Astrocyte of the hippocampus (primary cell): Measurements from ENCODE around the gene SUPT20H.

ENCODE experiments used
- DNase-seq: peaks from one replicate; pipeline ENCODE4 v3.0.0; 2011; ENCODE audit warnings: low read depth, low spot score

Gene SUPT20H

GRCh38 chr13:37058910-37059847, at the start of gene SUPT20H:
TSS of gene SUPT20H (minus strand) at chr13:37059688. CDS start at chr13:37051490, 8,198 bp downstream.
- peak; percentile 98 for DNase-seq

GRCh38 chr13:37109051-37109678, 49.7 kb upstream of the SUPT20H start:
- peak; percentile 72 for DNase-seq

DNA sequence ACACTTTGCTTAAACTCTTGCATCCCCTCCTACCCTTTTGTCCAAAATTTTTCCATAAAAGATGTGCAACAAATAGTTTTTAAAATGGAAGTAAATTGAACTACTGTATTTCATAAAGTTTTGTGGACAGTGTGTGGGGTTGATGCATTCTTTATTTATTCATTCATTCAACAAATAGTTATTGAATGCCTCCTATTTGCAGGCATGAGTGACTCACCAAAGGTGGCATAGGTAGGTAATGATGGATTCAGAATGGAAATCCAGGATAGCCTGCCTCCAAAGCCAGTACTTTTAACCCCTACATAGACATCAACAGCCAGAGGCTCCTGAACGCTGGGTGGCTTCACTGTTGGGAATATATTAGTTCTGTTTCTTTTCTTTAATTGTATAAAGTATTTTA, 48.4 kb upstream of the SUPT20H start:
- DNase-seq: no peak

DNA sequence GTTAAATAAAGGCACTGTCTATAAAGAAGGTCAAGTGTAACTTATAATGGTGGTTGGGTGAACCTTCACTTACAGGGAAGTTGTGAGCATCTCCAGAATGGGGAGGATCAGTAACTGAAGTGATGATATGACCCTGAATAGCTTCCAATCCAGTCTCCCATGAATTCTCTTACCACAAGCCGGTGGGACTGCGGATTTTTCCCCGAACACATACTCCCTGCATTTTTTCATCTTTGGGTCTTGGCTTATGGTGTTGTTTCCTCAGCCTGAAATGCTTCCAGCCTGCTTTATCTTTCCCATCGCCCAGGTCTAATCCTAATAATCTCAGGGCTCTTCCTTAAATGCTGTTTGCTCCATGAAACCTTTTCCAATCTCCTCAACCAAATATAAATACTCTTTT, 48.0 kb upstream of the SUPT20H start:
- no peak for DNase-seq

GRCh38 chr13:37106642-37107041, 47.2 kb upstream of the SUPT20H start:
- DNase-seq: no peak

DNA sequence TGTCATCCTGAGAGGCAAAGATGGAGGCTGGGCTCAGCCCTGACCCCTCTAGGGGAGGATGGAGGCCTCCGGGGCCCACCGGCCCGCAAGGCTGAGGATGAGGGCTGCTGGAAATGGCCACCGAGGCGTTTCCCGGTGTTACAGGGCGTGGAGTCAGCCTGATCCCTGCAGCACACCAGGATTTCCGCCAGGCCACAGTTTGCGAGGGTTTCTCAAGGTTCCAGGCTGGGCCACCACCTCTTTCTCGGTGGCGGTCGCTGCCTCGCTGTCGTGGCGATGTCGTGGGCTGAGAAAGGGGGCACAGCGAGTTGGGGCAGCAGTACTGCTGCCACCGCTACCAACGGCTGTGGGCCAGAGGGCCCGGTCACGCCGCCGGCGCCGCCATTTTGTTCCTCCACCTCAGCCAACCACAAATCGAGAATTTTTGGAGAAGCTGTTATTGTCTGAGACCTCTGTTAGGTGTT, 45.8 kb upstream of the SUPT20H start, which contains the start of gene CSNK1A1L:
CSNK1A1L (minus strand) TSS at position 414 of the 464 bp plus-strand sequence; CDS start at position 6, 408 bp downstream.
- no peak for DNase-seq

- no peak for DNase-seq
These were observed 43.4 kb upstream of the SUPT20H start for GRCh38 chr13:37102896-37103295.

GRCh38 chr13:37101201-37101600, 41.7 kb upstream of the SUPT20H start:
- no peak for DNase-seq

DNA sequence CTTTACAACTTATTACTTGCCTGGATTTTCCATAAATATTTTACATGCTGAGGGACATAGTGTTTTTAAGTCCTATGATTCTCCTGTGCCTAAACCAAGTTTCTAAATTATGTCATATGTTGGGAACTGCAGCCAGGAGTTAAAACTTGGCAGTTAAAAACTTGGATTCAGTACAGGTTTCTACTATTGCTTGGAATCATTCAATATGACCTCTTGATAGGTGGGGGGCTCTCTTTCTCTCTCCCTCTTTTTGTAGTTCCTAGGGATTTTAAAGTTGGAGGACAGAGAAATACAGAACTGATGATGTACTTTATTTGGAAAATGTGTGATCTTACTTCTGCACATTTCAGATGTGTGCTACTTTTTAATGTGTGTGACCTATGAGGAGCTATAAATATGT, 41.2 kb upstream of the SUPT20H start:
- DNase-seq: no peak

DNA sequence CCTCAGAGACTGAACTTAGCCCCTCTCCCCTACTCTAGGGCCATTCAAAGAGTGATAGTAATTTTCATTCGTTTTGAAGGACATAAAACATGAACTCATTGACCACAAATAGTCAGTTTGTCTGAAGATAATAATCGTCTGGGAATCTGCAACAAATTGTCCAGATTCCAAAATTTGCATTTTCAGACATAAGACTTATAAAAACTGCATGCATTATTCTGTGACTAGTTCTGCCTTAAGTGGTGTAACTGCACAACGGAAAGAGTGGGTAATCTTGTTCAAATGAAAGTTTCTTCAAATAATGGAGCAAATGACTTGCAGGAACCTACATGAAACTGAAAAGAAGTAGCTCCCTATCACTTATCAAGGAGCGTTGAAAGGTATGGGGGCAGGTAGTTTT, 37.6 kb upstream of the SUPT20H start:
- peak; percentile 37 for DNase-seq

DNA sequence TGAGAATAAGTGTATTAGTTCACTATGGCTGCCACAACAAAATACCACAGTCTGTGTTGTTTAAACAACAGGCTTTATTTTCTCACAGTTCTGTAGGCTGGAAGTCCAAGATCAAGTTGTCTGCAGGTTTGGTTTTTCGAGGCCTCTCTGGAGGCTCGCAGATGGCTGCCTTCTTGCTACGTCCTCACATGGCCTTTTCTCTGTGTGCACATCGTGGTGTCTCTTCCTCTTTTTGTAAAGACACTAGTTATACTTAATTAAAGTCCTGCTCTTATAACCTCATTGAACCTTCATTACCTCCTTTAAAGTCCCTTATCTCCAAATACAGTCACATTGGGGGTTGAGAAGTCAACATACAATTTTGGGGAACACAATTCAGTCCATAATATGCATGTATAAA, 35.4 kb upstream of the SUPT20H start:
- DNase-seq: no peak

DNA sequence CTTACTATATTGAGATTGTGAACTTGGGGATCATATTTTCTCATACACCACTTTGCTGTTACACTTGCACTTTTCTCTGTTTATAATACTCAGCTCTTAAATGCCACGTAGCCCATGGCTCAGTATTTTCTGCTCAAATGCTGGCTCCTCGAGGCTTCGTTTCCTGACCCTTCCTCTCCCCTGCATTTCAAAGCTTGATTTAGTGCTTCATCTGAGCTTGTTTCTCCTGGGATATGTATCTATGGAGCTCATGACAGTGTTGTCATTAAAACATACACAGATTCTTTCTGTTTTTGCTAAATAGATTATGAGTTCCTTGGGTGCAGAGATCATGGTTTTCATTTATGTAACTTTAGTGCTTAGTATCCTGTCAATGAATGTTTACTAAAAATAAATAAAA, 34.6 kb upstream of the SUPT20H start:
- no peak for DNase-seq

- DNase-seq: no peak
These were observed 32.3 kb upstream of the SUPT20H start for GRCh38 chr13:37091835-37092234.

DNA sequence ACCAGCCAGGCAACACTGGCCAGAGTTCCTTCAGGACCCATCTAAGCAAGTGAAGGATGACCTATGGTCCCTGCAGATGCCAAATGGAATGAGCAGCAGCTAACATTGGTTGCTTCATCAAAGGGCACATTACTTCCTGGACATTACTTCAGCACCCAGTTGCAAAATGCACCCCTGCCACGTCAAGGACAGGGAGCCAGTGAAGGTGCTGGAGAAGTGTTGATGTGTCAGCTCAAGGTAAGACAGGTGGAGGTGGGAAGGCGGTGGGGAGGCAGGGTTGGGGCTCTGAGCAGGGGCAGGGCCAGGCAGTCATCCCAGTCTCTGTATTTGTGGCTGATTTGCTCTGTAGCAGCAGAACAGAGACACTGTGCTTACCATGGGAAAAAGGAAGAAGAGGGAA, 31.4 kb upstream of the SUPT20H start:
- no peak for DNase-seq

- no peak for DNase-seq
These were observed 30.0 kb upstream of the SUPT20H start for GRCh38 chr13:37089495-37089894.

- DNase-seq: no peak
These were observed 28.0 kb upstream of the SUPT20H start for GRCh38 chr13:37087486-37087885.

DNA sequence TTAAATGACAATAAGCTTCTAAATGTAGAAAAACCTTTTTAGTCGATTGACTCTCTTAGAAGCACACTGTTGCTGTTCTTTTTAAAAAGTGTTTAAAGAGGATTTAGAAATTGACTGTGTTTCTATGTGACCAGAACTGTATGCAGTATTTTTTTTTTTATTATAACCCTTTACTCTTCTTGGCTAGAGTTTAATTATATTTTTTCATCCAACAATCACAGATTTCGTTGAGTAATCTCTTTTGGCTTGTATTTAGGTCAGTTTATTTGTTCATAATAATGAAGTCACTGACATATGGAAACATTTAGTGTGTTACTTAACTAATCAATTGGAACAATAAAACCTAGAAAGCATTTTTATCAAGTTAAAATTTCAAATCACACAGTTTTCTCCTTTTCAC, 26.1 kb upstream of the SUPT20H start:
- no peak for DNase-seq

DNA sequence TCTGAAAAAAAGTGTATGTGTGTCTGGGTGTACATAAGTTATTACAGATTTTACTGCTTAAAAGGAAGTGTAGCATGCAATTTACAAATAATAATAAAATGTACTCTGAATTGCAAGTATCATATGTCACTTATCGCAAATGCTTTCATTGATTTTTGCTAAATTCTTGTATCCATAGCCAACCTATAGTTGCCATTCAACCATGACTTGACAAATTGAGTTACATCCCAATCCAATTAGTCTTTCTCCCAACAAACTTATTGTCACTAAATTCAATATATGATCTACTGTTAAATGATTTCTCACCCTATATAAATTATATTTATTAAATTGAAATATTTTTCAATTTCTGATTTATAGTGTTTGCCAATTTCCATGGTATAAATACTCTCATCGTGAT, 17.3 kb upstream of the SUPT20H start:
- DNase-seq: no peak

DNA sequence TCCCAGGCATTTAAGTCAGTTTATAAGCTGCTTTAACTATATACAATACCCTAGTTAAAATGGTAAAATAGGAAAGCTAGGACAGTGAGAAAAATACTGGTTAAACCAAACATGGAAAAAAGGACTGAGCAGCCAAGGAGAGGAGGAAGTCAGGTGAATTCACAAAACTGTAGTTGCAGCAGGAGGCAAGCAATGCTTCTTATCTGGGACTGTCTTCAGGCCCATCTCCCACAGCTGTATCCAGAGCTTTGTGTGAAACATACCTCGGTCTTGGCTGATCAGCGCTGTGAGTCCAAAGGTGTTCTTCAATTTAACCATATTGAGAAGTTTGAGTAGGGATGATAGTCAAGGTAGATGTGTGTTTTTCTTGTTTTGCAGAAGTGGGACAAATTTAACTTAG, 15.7 kb upstream of the SUPT20H start:
- DNase-seq: no peak

DNA sequence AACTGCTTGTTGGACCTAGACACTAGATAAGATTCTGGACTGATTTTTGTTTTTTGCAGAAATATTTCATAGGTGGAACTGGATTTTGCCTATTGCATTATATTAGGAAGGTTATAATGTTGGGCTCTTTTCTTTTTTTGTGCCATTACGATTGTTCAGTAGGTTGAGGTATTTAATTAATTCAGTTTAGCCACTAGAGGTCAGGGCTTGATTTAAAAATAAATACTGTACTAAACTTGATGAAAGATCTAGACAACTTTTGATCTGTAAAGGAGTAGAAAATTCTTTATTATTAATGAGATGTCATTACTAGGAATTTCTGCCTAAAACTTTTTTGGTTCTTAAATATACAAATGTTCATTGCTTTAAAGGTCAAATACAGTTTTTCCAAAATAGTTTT, 15.2 kb upstream of the SUPT20H start:
- DNase-seq: peak; percentile 41

GRCh38 chr13:37072024-37072423, 12.5 kb upstream of the SUPT20H start:
- DNase-seq: no peak

- DNase-seq: peak; percentile 16
These were observed 11.5 kb upstream of the SUPT20H start for GRCh38 chr13:37070956-37071355.
